NCI-H187 (cell line): ENCODE results near the gene SLCO4C1.
A peak's percentile ranks its signal among the peaks of the same experiment; 100 is the strongest.
"Not testable (repeated sequence)": the region's sequence is repeated elsewhere in the genome, so short reads cannot be mapped to it uniquely, and the experiment has no call there.

Source experiments
- DNase-seq, 2 experiments: peaks; one replicate each; lab custom pipeline; 2025; lab: John Stamatoyannopoulos, UW

SLCO4C1 gene

GRCh38 chr5:102296178-102296817 lies at the start of gene SLCO4C1:
Gene SLCO4C1 (minus strand): TSS chr5:102296284. CDS start chr5:102296262, 22 bp downstream.
- peak; percentile 38 to 44 for DNase-seq

DNA sequence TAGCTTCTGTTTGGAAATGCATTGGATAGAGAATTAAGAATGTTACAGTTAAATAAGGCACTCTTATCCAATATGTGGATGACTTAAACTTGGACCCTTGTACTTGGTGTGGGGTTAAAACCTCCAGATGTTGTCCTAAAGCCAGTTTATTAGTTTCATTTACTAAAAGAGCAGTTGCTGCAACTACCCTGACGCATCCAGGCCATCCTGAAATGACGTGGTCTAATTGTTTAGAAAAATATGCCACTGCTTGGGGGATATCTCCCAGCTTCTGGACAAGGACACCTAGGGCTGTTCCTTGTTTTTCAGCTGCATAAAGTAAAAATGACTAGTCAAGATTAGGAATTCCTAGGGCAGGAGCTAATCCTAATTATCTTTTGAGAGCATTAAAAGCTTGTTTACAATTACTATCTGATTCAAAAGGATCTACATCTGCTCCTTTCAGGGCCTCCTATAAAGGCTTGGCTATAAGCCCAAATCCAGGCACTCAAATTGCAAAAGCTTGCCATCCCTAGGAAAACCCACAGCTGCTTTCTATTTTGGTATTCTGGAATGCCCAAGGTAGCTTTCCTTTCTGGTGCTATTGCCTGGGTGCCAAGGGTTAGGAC lies 45.7 kb upstream of the SLCO4C1 start:
- no peak for DNase-seq

GRCh38 chr5:102324714-102325113 lies 28.6 kb upstream of the SLCO4C1 start:
- DNase-seq: no peak

DNA sequence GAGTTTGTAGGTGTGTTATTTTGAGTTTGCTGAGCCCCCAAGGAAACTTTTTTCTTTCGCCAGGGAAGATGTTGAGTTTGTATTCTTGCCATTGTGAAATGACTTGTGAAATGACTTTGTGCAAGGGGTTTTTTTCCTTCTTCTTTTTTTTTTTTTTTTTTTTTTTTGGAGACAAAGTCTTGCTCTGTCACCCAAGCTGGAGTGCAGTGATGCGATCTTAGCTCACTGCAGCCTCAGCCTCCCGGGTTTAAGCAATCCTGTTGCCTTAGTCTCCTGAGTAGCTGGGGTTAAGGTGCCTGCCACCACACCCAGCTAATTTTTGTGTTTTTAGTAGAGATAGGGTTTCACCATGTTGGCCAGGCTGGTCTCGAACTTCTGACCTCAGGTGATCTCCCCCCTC lies 22.7 kb upstream of the SLCO4C1 start:
- not testable (repeated sequence) for DNase-seq

DNA sequence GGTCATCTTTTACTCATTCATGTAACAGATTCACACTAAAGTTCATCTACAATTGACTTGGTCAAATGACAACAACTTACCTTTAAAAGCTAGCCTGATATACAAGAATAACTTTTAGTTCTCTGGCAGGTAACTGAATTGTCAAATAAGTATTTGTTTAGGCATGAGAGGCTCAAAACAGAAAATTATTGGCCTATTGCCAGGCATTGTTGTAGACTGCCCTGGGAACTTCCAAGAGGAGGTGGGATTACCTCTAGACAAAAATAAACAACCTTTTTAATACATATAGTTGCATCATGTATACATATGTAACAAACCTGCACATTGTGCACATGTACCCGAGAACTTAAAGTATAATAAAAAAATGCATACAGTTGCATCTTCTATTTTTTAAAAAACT lies 18.2 kb upstream of the SLCO4C1 start:
- DNase-seq: no peak

DNA sequence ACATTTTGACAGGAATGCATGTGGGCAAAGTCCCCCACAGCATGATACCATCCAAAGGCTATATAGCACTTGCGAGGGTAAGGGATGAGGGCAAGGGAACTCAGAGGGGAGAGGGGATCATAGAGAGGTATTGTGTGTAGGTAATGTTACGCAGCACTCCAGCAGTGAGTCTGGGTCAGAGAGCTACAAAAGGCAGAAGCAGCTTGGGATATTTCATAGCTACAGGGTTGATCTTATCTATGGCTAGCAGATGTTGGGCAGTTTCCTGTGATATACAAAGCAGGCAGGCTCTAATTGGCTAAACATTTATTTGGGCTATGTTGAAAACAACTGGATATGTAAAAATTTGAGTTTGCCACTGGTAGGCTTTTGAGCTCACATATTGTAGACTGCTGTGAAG lies 17.8 kb upstream of the SLCO4C1 start:
- no peak for DNase-seq

DNA sequence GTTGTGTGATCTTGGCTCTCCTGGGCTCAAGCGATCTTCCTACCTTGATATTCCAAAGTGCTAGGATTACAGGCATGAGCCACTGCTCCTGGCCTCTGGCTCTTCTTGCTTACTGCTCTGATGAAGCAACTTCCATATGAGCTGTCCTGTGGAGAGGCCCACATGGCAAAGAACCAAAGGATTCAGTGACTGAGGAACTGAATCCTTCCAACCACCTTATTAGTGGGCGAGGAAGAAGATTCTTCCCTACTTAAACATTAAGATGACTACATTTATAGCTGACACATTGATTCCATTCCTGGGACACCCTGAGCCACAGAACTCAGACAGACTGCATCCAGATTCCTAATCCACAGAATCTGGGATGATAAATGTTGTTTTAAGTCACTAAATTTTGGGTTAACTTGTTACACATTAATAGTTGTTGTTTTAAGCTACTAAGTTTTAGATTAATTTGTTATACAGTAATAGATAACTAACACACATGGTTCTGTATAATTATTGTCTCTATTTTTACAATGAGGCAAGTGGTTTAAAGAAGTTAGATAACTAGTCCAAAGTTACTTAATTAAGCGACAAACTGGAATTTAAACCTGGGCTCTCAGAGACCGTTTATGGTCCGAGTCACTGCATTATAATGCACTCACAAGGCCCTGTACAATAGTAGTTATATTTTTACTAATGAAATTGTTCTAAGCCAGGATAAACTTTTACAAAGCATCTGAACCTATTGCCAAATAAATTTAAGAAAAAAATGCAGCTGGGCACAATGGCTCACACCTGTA lies 16.7 kb upstream of the SLCO4C1 start:
- DNase-seq: no peak

- DNase-seq: no peak
Observed at GRCh38 chr5:102309586-102309985, 13.5 kb upstream of the SLCO4C1 start.

DNA sequence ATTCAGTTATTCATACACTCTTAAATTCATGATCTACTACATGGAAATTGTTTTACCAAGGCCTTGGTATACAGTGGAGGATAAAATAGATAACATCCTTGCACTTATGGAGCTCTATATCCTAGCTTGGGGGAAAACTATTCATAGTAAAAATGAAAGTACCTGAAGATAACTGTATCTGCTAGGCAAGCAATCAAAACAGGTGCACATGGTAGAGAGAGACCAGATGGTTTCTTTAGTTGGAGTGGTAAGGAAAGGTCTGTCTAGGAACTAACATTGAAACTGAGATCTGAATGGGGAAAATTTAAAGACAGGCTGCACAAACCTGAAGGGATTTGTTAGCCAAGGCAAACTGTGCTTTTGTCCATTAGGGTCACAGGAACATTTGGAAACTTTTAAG lies 11.1 kb upstream of the SLCO4C1 start:
- DNase-seq: no peak

DNA sequence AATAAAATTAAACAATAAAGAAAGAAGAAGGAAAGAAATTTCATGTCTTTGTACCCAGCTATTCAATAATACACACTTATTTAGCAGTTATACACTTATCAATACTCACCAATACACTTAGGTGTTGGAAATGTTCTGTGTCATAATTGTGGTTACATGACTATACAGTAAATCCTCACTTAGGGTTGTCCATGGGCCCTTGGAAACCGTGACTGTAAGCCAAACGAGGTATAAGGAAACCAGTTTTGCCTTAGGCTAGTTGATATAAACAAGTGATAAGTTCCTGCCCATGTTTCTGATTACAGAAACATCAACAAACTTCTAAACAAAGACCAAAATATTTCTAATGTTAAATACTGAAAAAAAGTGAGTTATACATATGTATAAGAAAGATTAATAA lies 10.0 kb upstream of the SLCO4C1 start:
- DNase-seq: no peak

DNA sequence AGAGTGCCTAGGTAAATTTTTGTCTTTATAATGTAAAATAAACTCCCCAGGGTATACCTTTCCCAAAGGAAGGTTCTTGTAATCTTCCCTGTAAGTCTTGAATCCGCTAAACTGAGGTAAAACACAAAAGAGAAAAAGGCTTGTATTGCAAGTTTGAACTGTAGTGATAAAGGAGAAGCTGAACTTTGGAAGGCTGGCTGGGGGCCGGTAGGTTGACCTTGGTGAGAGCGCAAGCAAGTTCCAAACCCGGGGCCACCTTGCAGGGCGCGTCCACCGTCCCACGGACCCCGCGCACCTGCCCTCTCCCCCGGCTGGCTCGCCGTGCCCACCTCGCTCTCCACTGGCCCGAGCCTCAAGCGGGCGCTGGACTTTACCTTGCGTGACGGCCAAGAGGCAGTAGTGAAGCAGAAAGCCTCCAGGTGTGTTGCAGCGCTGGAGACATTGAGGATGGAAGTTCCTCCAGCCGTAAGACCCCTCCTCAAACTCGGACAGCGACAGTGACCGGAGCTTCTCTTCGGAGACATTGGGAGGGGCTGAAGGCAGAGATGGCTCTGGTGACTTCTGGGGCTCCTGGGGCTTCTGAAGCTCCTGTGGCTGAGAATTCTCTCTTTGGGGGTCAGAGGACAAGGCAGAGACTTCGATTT lies 428 bp downstream of the SLCO4C1 start:
- DNase-seq: no peak

DNA sequence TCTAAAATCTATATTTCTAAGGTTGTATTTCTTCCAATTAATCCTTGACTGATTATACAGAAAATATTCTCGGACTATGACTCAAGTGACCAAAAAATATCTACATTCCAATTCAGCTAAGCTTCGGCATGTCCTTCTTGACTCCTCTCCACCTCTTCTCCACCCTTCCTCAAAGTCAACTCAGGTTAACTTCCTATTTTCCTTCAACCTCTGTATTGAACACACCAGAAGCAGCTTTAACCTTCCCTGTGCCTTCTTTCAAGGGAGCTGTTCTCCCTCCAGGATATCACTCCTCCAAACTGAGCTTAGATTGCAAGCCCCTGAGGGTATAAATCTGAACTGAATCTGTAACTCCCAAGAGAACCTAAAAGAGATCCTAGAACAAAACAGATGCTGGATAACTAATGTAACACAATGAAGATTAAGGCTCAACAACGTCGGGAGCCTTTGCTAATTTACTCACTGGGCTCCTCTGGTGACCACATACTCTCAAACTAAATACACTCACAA lies 1.1 kb downstream of the SLCO4C1 start:
- DNase-seq: no peak

GRCh38 chr5:102290004-102290403 lies 6.1 kb downstream of the SLCO4C1 start:
- DNase-seq: no peak

- no peak for DNase-seq
Observed at GRCh38 chr5:102289251-102289899, 6.7 kb downstream of the SLCO4C1 start.

- no peak for DNase-seq
Observed at GRCh38 chr5:102288630-102289029, 7.5 kb downstream of the SLCO4C1 start.

GRCh38 chr5:102286476-102286875 lies 9.6 kb downstream of the SLCO4C1 start:
- no peak for DNase-seq

DNA sequence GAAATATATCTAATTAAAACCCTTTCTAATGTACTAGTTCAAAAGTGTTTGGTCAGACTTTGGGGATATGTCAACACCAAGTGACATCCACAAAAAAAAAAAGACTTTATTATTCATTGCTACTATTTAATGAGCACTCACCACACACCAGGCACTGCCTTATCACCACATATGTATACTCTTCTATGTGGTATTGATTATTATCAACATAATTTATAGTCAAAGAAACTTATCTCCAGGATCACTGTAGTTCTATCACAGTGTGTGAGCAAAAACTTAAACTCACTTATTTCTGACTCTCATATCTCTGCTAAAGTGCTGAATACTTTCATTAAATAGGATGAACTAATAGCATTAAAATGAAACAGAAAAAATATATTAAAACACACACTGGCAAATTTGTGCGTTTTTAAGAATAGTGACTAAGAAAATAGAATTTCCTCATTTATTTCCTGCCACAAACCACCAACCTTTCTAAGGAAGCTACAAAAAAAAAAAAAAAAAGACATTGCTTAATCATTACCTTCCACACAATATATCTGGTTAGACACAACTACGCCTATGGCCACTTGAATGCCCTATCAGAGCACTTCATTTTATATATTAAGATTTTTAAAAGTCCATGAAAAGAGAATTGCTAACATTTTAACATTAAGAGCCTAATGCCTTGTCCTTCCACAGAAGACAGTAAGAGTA lies 12.8 kb downstream of the SLCO4C1 start:
- no peak for DNase-seq

- DNase-seq: no peak
Observed at GRCh38 chr5:102279711-102280110, 16.4 kb downstream of the SLCO4C1 start.

- no peak for DNase-seq
Observed at GRCh38 chr5:102278231-102278630, 17.9 kb downstream of the SLCO4C1 start.

DNA sequence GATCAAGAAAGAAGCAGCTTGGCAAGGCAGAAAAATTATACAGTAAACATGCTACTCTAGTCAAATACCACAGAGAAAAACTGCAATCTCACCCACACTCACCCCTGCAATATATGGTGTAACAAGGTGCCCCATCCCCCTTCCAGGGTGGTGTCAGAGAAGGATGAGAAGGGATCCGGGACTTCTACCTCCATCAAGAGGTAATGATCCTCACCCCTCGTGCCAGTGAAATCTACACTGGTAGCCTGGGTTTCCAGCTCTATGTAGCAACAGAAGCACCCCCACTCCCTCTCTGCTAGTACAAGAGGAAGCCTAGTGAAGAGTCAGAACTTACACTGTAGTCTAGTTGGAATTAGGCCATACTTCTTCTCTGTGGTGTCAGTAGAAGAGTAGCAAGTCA lies 18.9 kb downstream of the SLCO4C1 start:
- DNase-seq: no peak

DNA sequence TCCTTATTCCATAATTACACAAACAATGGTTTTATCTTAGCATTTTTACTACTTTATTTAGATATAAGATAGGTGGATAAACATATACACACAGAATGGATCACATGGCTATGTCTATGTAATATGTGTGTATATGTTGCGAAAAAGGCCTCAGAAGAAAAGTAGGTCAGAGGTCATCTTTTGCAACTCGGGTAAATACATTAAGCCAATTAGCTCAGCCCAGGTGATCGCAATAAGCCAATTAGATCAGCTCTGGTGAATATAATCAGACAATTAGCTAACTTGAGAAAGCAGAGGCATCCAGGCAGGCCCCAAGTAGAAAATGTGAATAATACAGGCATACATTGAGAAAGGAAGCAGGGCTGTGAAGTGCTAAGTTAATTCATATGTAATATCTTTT lies 24.3 kb downstream of the SLCO4C1 start:
- DNase-seq: no peak
